ENCODE results near the gene MLPH.

DNA sequence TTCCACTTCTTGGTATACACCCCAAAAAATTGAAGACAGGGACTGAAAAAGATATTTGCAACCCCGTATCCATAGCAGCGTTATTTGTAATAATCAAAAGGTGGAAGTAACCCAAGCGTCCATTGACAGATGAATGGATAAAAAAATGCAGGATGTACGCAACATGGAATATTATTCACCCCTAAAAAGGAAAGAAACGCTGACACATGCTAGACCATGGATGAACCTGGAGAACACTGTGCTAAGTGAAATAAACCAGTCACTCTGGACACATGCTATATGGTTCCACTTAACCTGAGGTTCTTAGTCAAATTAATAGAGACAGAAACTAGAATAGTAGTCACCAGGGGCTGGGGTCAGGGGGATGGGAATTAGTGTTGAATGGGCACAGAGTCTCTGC, 40.7 kb downstream of the MLPH start:
- TF ChIP-seq, protein P1, sequence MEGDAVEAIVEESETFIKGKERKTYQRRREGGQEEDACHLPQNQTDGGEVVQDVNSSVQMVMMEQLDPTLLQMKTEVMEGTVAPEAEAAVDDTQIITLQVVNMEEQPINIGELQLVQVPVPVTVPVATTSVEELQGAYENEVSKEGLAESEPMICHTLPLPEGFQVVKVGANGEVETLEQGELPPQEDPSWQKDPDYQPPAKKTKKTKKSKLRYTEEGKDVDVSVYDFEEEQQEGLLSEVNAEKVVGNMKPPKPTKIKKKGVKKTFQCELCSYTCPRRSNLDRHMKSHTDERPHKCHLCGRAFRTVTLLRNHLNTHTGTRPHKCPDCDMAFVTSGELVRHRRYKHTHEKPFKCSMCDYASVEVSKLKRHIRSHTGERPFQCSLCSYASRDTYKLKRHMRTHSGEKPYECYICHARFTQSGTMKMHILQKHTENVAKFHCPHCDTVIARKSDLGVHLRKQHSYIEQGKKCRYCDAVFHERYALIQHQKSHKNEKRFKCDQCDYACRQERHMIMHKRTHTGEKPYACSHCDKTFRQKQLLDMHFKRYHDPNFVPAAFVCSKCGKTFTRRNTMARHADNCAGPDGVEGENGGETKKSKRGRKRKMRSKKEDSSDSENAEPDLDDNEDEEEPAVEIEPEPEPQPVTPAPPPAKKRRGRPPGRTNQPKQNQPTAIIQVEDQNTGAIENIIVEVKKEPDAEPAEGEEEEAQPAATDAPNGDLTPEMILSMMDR (conservative IDR thresholded peaks at IDR 0.05; ENCODE audit: low read length) = no peak
- no peak for TF ChIP-seq EZH2phosphoT487 (IDR thresholded peaks at IDR 0.05; ENCODE audit: borderline replicate concordance)
